ENCODE measurements around the gene PANX3. TPM values are rescaled to one million over a fixed set of nuclear protein-coding genes. Genes with fewer than 3 reads are reported as not detected.
A peak's percentile ranks its signal among the peaks of the same experiment; 100 is the strongest.

Gene PANX3
- total and polyA plus RNA-seq, 9 of the 15 experiments (the other 6 are each of a cell fraction or from before 2014, with no cell fraction given) = 0.09 to 0.69 (median 0.39) TPM

DNA sequence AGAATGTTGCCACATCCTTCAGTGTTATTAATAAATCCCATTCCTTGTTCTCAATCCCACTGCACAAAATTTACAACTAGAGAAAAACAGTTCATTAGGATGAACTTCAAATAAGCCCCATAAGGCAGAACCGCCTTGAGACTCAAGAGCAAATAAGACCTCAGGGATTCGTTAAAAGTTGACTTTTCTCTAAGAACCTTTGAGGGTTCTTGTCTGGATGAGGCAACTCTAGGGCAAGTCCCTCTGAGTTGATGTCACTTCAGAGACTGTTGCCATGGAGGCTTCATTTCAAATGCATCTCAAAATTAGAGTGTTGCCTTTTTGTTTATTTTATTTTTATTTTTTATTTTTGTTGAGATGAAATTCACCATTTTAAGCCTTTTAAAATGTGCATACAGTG, 19.8 kb upstream of the PANX3 start (continued):
- TF ChIP-seq ZNF449 (CRISPR knock-in tag; IDR thresholded peaks at IDR 0.05) = no peak
- no peak for TF ChIP-seq GTF2E2 (tag; IDR thresholded peaks at IDR 0.05)
- no peak for TF ChIP-seq CEBPG (CRISPR knock-in tag; IDR thresholded peaks at IDR 0.05)
- peak in 1 of 2 experiments; percentile 54; a peak in 1 of 4 replicates for TF ChIP-seq CEBPG (tag; conservative IDR thresholded peaks at IDR 0.05 in 1 of 2, IDR thresholded peaks at IDR 0.05 in 1 of 2)

GRCh38 chr11:124592627-124593026, 18.6 kb upstream of the PANX3 start:
- DNase-seq (ENCODE audit: extremely low read depth in 1 of 4, low spot score in 3 of 4) (no peak), FAIRE-seq (no peak), ATAC-seq (no peak)
- Histone ChIP-seq H3K4me3 (no peak overlapping the region), H3K27me3 (ENCODE audit: control insufficient read depth in 2 of 2, insufficient read depth in 2 of 2, low read length in 2 of 2) (peaks cover 0 to 3% of the 10 kb centered on the region in 2 experiments; a peak in 2 of 5 replicates), H3K79me2 (ENCODE audit: control insufficient read depth, insufficient read depth, low read length) (no peaks in the 10 kb centered on the region), H3K27ac (ENCODE audit: extremely low read depth, low read depth, low read length) (no peak overlapping the region), H3K4me2 (ENCODE audit: insufficient read depth, low read length) (no peak overlapping the region), H2AFZ (ENCODE audit: low read depth, low read length) (no peak overlapping the region), H3K36me3 (ENCODE audit: control insufficient read depth, insufficient read depth, low read length) (no peaks in the 10 kb centered on the region), H3K9me3 (replicated peaks; ENCODE audit: control insufficient read depth, insufficient read depth, low read depth, low read length) (no peaks in the 10 kb centered on the region), H3K9me1 (ENCODE audit: control insufficient read depth, insufficient read depth, low read length) (no peaks in the 10 kb centered on the region), H4K20me1 (replicated peaks; ENCODE audit: control insufficient read depth, insufficient read depth, low read length) (no peaks in the 10 kb centered on the region), H3K9ac (ENCODE audit: insufficient read depth in 1 of 2, low read depth in 2 of 2, low read length in 2 of 2) (no peak overlapping the region), H3K4me1 (replicated peaks in 1 of 2; ENCODE audit: control insufficient read depth in 2 of 2, insufficient read depth in 2 of 2, low read length in 2 of 2) (no peaks in the 10 kb centered on the region)
- ChIA-PET POLR2A (no interaction called here), CTCF (ENCODE audit: low intra/inter-chr PET ratio) (no interaction called here)
- no peak for TF ChIP-seq ZNF431 (CRISPR knock-in tag; IDR thresholded peaks at IDR 0.05)
- no peak for TF ChIP-seq ETV6 (IDR thresholded peaks at IDR 0.05; ENCODE audit: borderline replicate concordance in 1 of 2, low read depth in 2 of 2, low read length in 1 of 2)
- no peak for TF ChIP-seq ETV6 (CRISPR knock-in tag; IDR thresholded peaks at IDR 0.05; ENCODE audit: borderline replicate concordance)
- TF ChIP-seq ZEB2 (IDR thresholded peaks at IDR 0.05) = no peak
- BruUV-seq (replicated peaks) = no TSS peak
- intact Hi-C loops (cut with micrococcal nuclease) = no loop called here
- 32% methylated on average over 6 of the region's 6 CpGs for WGBS (ENCODE audit: insufficient coverage, low coverage, missing lambda C conversion rate)
- in situ Hi-C loops (cut with MboI) = loop anchor here (25.0 kb wide), 1 partner anchor 530 kb away; no protein-coding TSS in a partner anchor

Measured in K562 (cell line).